Liver (tissue), 9 donors: ENCODE results near the gene SSR3. TPM values are rescaled to one million over a fixed set of nuclear protein-coding genes. Genes with fewer than 3 reads are reported as not detected.

Experiments
- DNase-seq: peaks from one replicate; pipeline ENCODE4 v3.0.0-alpha.2; 2017; ENCODE audit warnings: low spot score
- H3K27ac ChIP-seq, 2 donors: one replicate each; pipeline ENCODE4 v1.7.0; 2013; ENCODE audit warnings: inconsistent platforms in 2 of 2, low read length in 2 of 2, control low read depth in 1 of 2, low read depth in 1 of 2, mild to moderate bottlenecking in 1 of 2
- H3K27me3 ChIP-seq, 4 donors: one replicate each; pipeline versions ENCODE4 v1.6.1 to v1.7.0; 2013; ENCODE audit warnings: low read length in 3 of 4, inconsistent platforms in 1 of 4, mild to moderate bottlenecking in 1 of 4, moderate library complexity in 1 of 4; ENCODE audit not compliant: control insufficient read depth in 4 of 4, insufficient read depth in 4 of 4
- H3K36me3 ChIP-seq, 4 donors: one replicate each; pipeline versions ENCODE4 v1.6.1 to v1.7.0; 2013; ENCODE audit warnings: low read length in 3 of 4, mild to moderate bottlenecking in 3 of 4, low read depth in 1 of 4, moderate library complexity in 1 of 4; ENCODE audit not compliant: control insufficient read depth in 4 of 4, insufficient read depth in 3 of 4
- H3K4me1 ChIP-seq, 4 donors: one replicate each; pipeline versions ENCODE4 v1.6.1 to v1.7.0; 2013; ENCODE audit warnings: low read length in 3 of 4, mild to moderate bottlenecking in 3 of 4, moderate library complexity in 1 of 4; ENCODE audit not compliant: control insufficient read depth in 4 of 4, insufficient read depth in 4 of 4
- H3K4me3 ChIP-seq, 3 donors: one replicate each; pipeline versions ENCODE4 v1.6.1 to v1.7.0; 2013; ENCODE audit warnings: low read length in 3 of 3, control low read depth in 1 of 3, low read depth in 1 of 3, mild to moderate bottlenecking in 1 of 3
- H3K9ac ChIP-seq, 2 donors: one replicate each; pipeline ENCODE4 v1.7.0; 2013; ENCODE audit warnings: low read length in 2 of 2, mild to moderate bottlenecking in 2 of 2, moderate library complexity in 2 of 2, control low read depth in 1 of 2, low read depth in 1 of 2
- H3K9me3 ChIP-seq, 4 donors: one replicate each; pipeline versions ENCODE4 v1.6.1 to v1.7.0; 2013; ENCODE audit warnings: low read length in 3 of 4; ENCODE audit not compliant: control insufficient read depth in 4 of 4
- EGR1 ChIP-seq, 2 donors: IDR thresholded peaks; 2 replicates each; pipeline ENCODE4 v1.6.1; 2016 to 2018; ENCODE audit warnings: antibody characterized with exemption in 2 of 2, low read depth in 2 of 2
- MAX ChIP-seq: IDR thresholded peaks from 2 replicates; pipeline ENCODE4 v1.6.1; 2016; ENCODE audit warnings: antibody characterized with exemption
- RAD21 ChIP-seq, 2 donors: IDR thresholded peaks; 2 replicates each; pipeline ENCODE4 v1.6.1; 2016; ENCODE audit warnings: antibody characterized with exemption in 2 of 2, mild to moderate bottlenecking in 2 of 2
- RXRA ChIP-seq, 2 donors: IDR thresholded peaks; 2 replicates each; pipeline ENCODE4 v1.6.1; 2017 to 2018; ENCODE audit warnings: antibody characterized with exemption in 2 of 2, mild to moderate bottlenecking in 1 of 2
- TAF1 ChIP-seq: conservative IDR thresholded peaks from 2 replicates; pipeline ENCODE4 v1.6.1; 2016; ENCODE audit warnings: antibody characterized with exemption, mild to moderate bottlenecking
- YY1 ChIP-seq: IDR thresholded peaks from 2 replicates; pipeline ENCODE4 v1.6.1; 2016; ENCODE audit warnings: antibody characterized with exemption, mild to moderate bottlenecking
- ZBTB33 ChIP-seq: IDR thresholded peaks from 2 replicates; pipeline ENCODE4 v1.6.1; 2016; ENCODE audit warnings: antibody characterized with exemption
- WGBS: extraction: QIAGEN DNeasy Blood & Tissue Kit; methylation state at CpG from one replicate; pipeline ENCODE4 v1.1.7; 2013; 5-methylcytosine and 5-hydroxymethylcytosine counted together
- polyA plus RNA-seq, 2 donors: library from polyadenylated mRNA; stranded (reverse) in 1 of 2; unstranded in 1 of 2; fragments of 200-250 nt in 1 of 2; fragments of >200 nt in 1 of 2; fragmentation: Nextera tagmentation in 1 of 2; extraction: Ambion mirVana in 1 of 2; gene quantifications; one replicate each; pipeline versions ENCODE4 v1.2.1 to v1.2.3, GENCODE V29; 2013 to 2015
- total RNA-seq, 2 donors: library from RNA; depleted of rRNA; stranded (reverse); fragments of >200 nt; gene quantifications; one replicate each; pipeline ENCODE4 v1.2.3, GENCODE V29; 2014
- TF ChIP-seq, protein P1 (sequence below): IDR thresholded peaks from 2 replicates; pipeline ENCODE4 v1.6.1; 2016; ENCODE audit warnings: antibody characterized with exemption, mild to moderate bottlenecking
- TF ChIP-seq, protein P2 (sequence below): fragments of 150-350 bp; IDR thresholded peaks from 2 replicates; pipeline ENCODE4 v1.5.1; 2017; ENCODE audit warnings: improper control_type of control experiment, low read depth, low read length; ENCODE audit not compliant: missing input control
- donor health status: healthy.
- donor health status: healthy.
- donor health status: healthy.
- donor health status: healthy.
- donor health status: healthy.

SSR3 gene
- total and polyA plus RNA-seq, 4 donors = 63.7 to 168 (median 115) TPM

- H3K36me3 ChIP-seq = no peaks in the 10 kb centered on the region
- 60% methylated on average over 5 of the region's 5 CpGs for WGBS
- H3K4me1 ChIP-seq = no peaks in the 10 kb centered on the region
- no peak overlapping the region for H3K27ac ChIP-seq
- no peak for DNase-seq
- TF ChIP-seq TAF1 (no peak), RXRA (IDR thresholded peaks at IDR 0.05) (no peak), YY1 (no peak), MAX (no peak), RAD21 (IDR thresholded peaks at IDR 0.05) (peak; percentile 84), EGR1 (IDR thresholded peaks at IDR 0.05; ENCODE audit: low read depth in 2 of 2) (no peak)
- TF ChIP-seq, protein P1, sequence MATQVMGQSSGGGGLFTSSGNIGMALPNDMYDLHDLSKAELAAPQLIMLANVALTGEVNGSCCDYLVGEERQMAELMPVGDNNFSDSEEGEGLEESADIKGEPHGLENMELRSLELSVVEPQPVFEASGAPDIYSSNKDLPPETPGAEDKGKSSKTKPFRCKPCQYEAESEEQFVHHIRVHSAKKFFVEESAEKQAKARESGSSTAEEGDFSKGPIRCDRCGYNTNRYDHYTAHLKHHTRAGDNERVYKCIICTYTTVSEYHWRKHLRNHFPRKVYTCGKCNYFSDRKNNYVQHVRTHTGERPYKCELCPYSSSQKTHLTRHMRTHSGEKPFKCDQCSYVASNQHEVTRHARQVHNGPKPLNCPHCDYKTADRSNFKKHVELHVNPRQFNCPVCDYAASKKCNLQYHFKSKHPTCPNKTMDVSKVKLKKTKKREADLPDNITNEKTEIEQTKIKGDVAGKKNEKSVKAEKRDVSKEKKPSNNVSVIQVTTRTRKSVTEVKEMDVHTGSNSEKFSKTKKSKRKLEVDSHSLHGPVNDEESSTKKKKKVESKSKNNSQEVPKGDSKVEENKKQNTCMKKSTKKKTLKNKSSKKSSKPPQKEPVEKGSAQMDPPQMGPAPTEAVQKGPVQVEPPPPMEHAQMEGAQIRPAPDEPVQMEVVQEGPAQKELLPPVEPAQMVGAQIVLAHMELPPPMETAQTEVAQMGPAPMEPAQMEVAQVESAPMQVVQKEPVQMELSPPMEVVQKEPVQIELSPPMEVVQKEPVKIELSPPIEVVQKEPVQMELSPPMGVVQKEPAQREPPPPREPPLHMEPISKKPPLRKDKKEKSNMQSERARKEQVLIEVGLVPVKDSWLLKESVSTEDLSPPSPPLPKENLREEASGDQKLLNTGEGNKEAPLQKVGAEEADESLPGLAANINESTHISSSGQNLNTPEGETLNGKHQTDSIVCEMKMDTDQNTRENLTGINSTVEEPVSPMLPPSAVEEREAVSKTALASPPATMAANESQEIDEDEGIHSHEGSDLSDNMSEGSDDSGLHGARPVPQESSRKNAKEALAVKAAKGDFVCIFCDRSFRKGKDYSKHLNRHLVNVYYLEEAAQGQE = no peak
- TF ChIP-seq, protein P2, sequence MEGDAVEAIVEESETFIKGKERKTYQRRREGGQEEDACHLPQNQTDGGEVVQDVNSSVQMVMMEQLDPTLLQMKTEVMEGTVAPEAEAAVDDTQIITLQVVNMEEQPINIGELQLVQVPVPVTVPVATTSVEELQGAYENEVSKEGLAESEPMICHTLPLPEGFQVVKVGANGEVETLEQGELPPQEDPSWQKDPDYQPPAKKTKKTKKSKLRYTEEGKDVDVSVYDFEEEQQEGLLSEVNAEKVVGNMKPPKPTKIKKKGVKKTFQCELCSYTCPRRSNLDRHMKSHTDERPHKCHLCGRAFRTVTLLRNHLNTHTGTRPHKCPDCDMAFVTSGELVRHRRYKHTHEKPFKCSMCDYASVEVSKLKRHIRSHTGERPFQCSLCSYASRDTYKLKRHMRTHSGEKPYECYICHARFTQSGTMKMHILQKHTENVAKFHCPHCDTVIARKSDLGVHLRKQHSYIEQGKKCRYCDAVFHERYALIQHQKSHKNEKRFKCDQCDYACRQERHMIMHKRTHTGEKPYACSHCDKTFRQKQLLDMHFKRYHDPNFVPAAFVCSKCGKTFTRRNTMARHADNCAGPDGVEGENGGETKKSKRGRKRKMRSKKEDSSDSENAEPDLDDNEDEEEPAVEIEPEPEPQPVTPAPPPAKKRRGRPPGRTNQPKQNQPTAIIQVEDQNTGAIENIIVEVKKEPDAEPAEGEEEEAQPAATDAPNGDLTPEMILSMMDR = peak; percentile 50
- H3K9me3 ChIP-seq = no peaks in the 10 kb centered on the region
- H3K4me3 ChIP-seq = no peak overlapping the region
- H3K9ac ChIP-seq = no peak overlapping the region
- no peaks in the 10 kb centered on the region for H3K27me3 ChIP-seq
Observed at GRCh38 chr3:156509189-156510174, 45.4 kb downstream of the SSR3 start.

DNA sequence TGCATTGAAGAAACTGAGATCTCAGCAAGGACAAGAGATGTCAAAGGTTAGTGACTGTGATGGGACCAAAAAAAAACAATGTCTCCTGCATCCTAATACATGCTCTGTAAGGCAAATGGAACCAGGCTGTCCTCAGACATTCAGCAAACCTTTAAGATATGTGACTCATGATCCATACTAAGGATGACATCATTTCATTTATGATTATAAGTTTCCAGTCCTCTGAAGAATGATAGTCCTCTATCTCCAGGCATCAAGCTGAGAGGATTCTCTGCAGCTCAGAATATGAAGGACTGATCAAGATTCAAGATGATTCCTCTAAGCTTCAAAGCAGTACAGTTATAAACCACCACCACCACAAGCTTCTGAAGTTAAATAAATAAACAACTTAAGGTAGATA is 47.6 kb downstream of the SSR3 start:
- Histone ChIP-seq H3K9me3 (no peaks in the 10 kb centered on the region), H3K9ac (no peak overlapping the region), H3K4me3 (no peak overlapping the region), H3K4me1 (no peaks in the 10 kb centered on the region), H3K27ac (no peak overlapping the region), H3K36me3 (no peaks in the 10 kb centered on the region), H3K27me3 (no peaks in the 10 kb centered on the region)
- no peak for DNase-seq
- TF ChIP-seq, protein P2 = no peak
- TF ChIP-seq TAF1 (no peak), MAX (no peak), ZBTB33 (no peak)
